ENCODE data around the gene NKIRAS2. TPM values are rescaled to one million over a fixed set of nuclear protein-coding genes. Genes with fewer than 3 reads are reported as not detected.

NKIRAS2 gene
- total and polyA plus RNA-seq, 2 of the 4 experiments (the other 2 are of a cell fraction): 25.6 to 51.8 TPM

- no peak overlapping the region for H4K8ac ChIP-seq (ENCODE audit: low read depth in 2 of 2, low read length in 2 of 2)
- no peak overlapping the region for H3K27ac ChIP-seq (ENCODE audit: insufficient read depth, low read length)
- ChIA-PET POLR2A (ENCODE audit: unreplicated experiment) (no interaction called here), CTCF (no interaction called here)
- 85% methylated on average over 8 of the region's 18 CpGs; no CpG with 5 or more reads in 1 of the 2 experiments for WGBS, 2 experiments (ENCODE audit: extremely low coverage in 2 of 2, insufficient read length in 1 of 2)
- no peak overlapping the region for H2AFZ ChIP-seq (replicated peaks; ENCODE audit: low read length, poor library complexity)
- H4K20me1 ChIP-seq (ENCODE audit: insufficient read depth, low read length): peaks cover 55% of the 10 kb centered on the region
- peaks cover 11% of the 10 kb centered on the region for H3K9me1 ChIP-seq (ENCODE audit: insufficient read depth, low read length)
- in situ Hi-C loops (cut with MboI; ENCODE audit: low sequenced_read_pairs): no loop called here
- H2BK120ac ChIP-seq (ENCODE audit: low read depth, low read length): no peak overlapping the region
- no peak overlapping the region for H3K18ac ChIP-seq (ENCODE audit: low read depth, low read length)
- no peak for TF ChIP-seq CTCF (conservative IDR thresholded peaks at IDR 0.05; ENCODE audit: low read depth, low read length)
- TF ChIP-seq USF2 (IDR thresholded peaks at IDR 0.05; ENCODE audit: low read depth, low read length): no peak
- no peak for TF ChIP-seq MAZ (IDR thresholded peaks at IDR 0.05; ENCODE audit: borderline replicate concordance, low read depth, low read length)
- no peak for TF ChIP-seq CHD1 (IDR thresholded peaks at IDR 0.05; ENCODE audit: low read depth, low read length)
- no peak for TF ChIP-seq NFE2L2 (IDR thresholded peaks at IDR 0.05; ENCODE audit: low read depth, low read length)
- no peak for TF ChIP-seq CEBPB (IDR thresholded peaks at IDR 0.05; ENCODE audit: low read depth, low read length)
- no peak for TF ChIP-seq ELK1 (IDR thresholded peaks at IDR 0.05; ENCODE audit: borderline replicate concordance, low read depth, low read length)
- TF ChIP-seq MAFK (IDR thresholded peaks at IDR 0.05; ENCODE audit: low read depth, low read length): no peak
- no peak for TF ChIP-seq SMC3 (IDR thresholded peaks at IDR 0.05; ENCODE audit: low read depth, low read length)
- H2BK5ac ChIP-seq (ENCODE audit: low read depth, low read length, poor library complexity, severe bottlenecking): no peak overlapping the region
- H3K4ac ChIP-seq (ENCODE audit: low read depth, low read length): no peak overlapping the region
- no peak overlapping the region for H2AK9ac ChIP-seq (replicated peaks; ENCODE audit: low read depth, low read length, poor library complexity)
- H3K23ac ChIP-seq (ENCODE audit: low read depth, low read length): no peak overlapping the region
- H3K27me3 ChIP-seq (ENCODE audit: control insufficient read depth, insufficient read depth, low read length): no peaks in the 10 kb centered on the region
- DNase-seq (no peak), ATAC-seq (ENCODE audit: low read depth) (no peak)
- H3K9ac ChIP-seq (ENCODE audit: low read depth, low read length): no peak overlapping the region
- no peak overlapping the region for H3K4me2 ChIP-seq (ENCODE audit: low read depth, low read length)
- no peak overlapping the region for H2AK5ac ChIP-seq (ENCODE audit: low read depth, low read length)
- no peaks in the 10 kb centered on the region for H3K9me3 ChIP-seq (ENCODE audit: control insufficient read depth, insufficient read depth, low read length)
- intact Hi-C loops (cut with micrococcal nuclease): no loop called here
- peaks cover 34 to 78% of the 10 kb centered on the region in 2 experiments for H3K79me1 ChIP-seq (ENCODE audit: low read depth in 1 of 2, low read length in 2 of 2)
- no peak overlapping the region for H4K5ac ChIP-seq (ENCODE audit: low read depth, low read length)
- peaks cover 5% of the 10 kb centered on the region for H3K4me1 ChIP-seq (ENCODE audit: control insufficient read depth, insufficient read depth, low read length)
- no peak overlapping the region for H2BK15ac ChIP-seq (ENCODE audit: low read depth, low read length)
- peaks cover 74% of the 10 kb centered on the region for H3K36me3 ChIP-seq (ENCODE audit: control insufficient read depth, insufficient read depth, low read length)
- H3K4me3 ChIP-seq (ENCODE audit: insufficient read depth, low read depth, low read length): no peak overlapping the region
- H3K56ac ChIP-seq (ENCODE audit: extremely low read depth, insufficient read depth, low read length): no peak overlapping the region
- dilution Hi-C loops (cut with HindIII; ENCODE audit: low sequenced_read_pairs, unreplicated experiment): no loop called here
- no TSS peak for BruUV-seq (replicated peaks)
- H3K14ac ChIP-seq (replicated peaks; ENCODE audit: low read depth, low read length): no peak overlapping the region
- H4K91ac ChIP-seq (ENCODE audit: insufficient read depth, low read depth, low read length): no peak overlapping the region
- no peak overlapping the region for H2BK20ac ChIP-seq (ENCODE audit: low read depth, low read length)
Observed at GRCh38 chr17:41971721-41972523, 48.0 kb upstream of the NKIRAS2 start.
